B cell (primary cell): Measurements from ENCODE around the gene LRRC8D. TPM values are rescaled to one million over a fixed set of nuclear protein-coding genes. Genes with fewer than 3 reads are reported as not detected.

Experiments used
- ATAC-seq: fragments of 200-7000 bp; cut with Tn5 transposase; one replicate; pipeline ENCODE4 v1.10.0; 2021; ENCODE audit warnings: low read depth, mild to moderate bottlenecking, moderate number of reproducible peaks, moderate library complexity
- CTCF ChIA-PET: fragments of 350-600 bp; sonication (Branson Sonifier 250); formaldehyde crosslinking; loops from one replicate; lab custom pipeline; 2021; ENCODE audit warnings: antibody characterized with exemption, inconsistent platforms; lab: Charles Lee
- POLR2A ChIA-PET: fragments of 350-600 bp; sonication (Branson Sonifier 250); formaldehyde crosslinking; loops from one replicate; lab custom pipeline; 2021; ENCODE audit warnings: antibody characterized with exemption; lab: Charles Lee
- DNase-seq: peaks from one replicate; pipeline ENCODE4 v3.0.0; 2013
- H2AFZ ChIP-seq: 2 replicates; pipeline ENCODE4 v1.6.1; 2012; ENCODE audit warnings: mild to moderate bottlenecking, low read depth, low read length; ENCODE audit not compliant: insufficient read depth, poor library complexity, severe bottlenecking
- H3K27ac ChIP-seq, 2 donors: 1 replicate in 1 of 2; 2 replicates in 1 of 2; pipeline ENCODE4 v1.5.1; 2012 to 2013; ENCODE audit warnings: low read length in 2 of 2, mild to moderate bottlenecking in 2 of 2, moderate library complexity in 1 of 2
- H3K27me3 ChIP-seq, 4 experiments: fragments of 200-600 bp in 1 of 4; sonication (generic) in 1 of 4; replicated peaks in 1 of 4; 1 replicate in 2 of 4; 2 replicates in 2 of 4; pipeline versions ENCODE4 v1.6.1 to v1.7.0; 2013 to 2016; ENCODE audit warnings: low read length in 3 of 4, mild to moderate bottlenecking in 2 of 4, mixed read lengths in 1 of 4, moderate library complexity in 1 of 4; ENCODE audit not compliant: insufficient read depth in 4 of 4, control insufficient read depth in 3 of 4; ENCODE audit errors: control extremely low read depth in 1 of 4
- H3K36me3 ChIP-seq, 2 experiments: replicated peaks in 1 of 2; 1 replicate in 1 of 2; 2 replicates in 1 of 2; pipeline versions ENCODE4 v1.6.1 to v1.7.1; 2013; ENCODE audit warnings: low read length in 1 of 2; ENCODE audit not compliant: insufficient read depth in 2 of 2, control insufficient read depth in 1 of 2; ENCODE audit errors: control extremely low read depth in 1 of 2, extremely low read depth in 1 of 2
- H3K4me1 ChIP-seq, 2 donors: fragments of 200-600 bp in 1 of 2; sonication (generic) in 1 of 2; 1 replicate in 1 of 2; 2 replicates in 1 of 2; pipeline versions ENCODE4 v1.5.1 to v1.6.1; 2013 to 2017; ENCODE audit warnings: low read length in 2 of 2; ENCODE audit not compliant: control insufficient read depth in 2 of 2, insufficient read depth in 2 of 2
- H3K4me2 ChIP-seq: replicated peaks from 2 replicates; pipeline ENCODE3; 2012; ENCODE audit warnings: mild to moderate bottlenecking, low read depth, low read length; ENCODE audit not compliant: poor library complexity, severe bottlenecking
- H3K4me3 ChIP-seq, 5 experiments: fragments of 200-600 bp in 1 of 5; sonication (generic) in 1 of 5; 1 replicate in 3 of 5; 2 replicates in 2 of 5; pipeline versions ENCODE4 v1.5.1 to v1.7.0; 2011 to 2016; ENCODE audit warnings: low read length in 4 of 5, mild to moderate bottlenecking in 4 of 5, low read depth in 2 of 5, control low read depth in 1 of 5, moderate library complexity in 1 of 5; ENCODE audit not compliant: insufficient read depth in 1 of 5; ENCODE audit errors: control extremely low read depth in 1 of 5, extremely low read depth in 1 of 5
- H3K79me2 ChIP-seq: fragments of 200-600 bp; sonication (generic); one replicate; pipeline ENCODE4 v1.6.0; 2016; ENCODE audit warnings: low read length; ENCODE audit not compliant: control insufficient read depth, insufficient read depth
- H3K9ac ChIP-seq: fragments of 200-600 bp; sonication (generic); 2 replicates; pipeline ENCODE4 v1.6.1; 2017; ENCODE audit warnings: mild to moderate bottlenecking, low read length, moderate library complexity
- H3K9me3 ChIP-seq, 3 donors: one replicate each; pipeline versions ENCODE4 v1.6.1 to v1.7.1; 2013; ENCODE audit warnings: low read length in 2 of 3; ENCODE audit not compliant: control insufficient read depth in 2 of 3, insufficient read depth in 1 of 3; ENCODE audit errors: control extremely low read depth in 1 of 3
- H4K20me1 ChIP-seq: 2 replicates; pipeline ENCODE4 v1.6.0; 2012; ENCODE audit warnings: mild to moderate bottlenecking, low read length; ENCODE audit not compliant: insufficient read depth, control insufficient read depth, poor library complexity, severe bottlenecking
- H3K27ac Mint-ChIP-seq: one replicate; pipeline ENCODE4 v1.8.0; 2021; ENCODE audit warnings: mixed read lengths
- H3K27me3 Mint-ChIP-seq: one replicate; pipeline ENCODE4 v1.8.0; 2021; ENCODE audit warnings: mixed read lengths
- H3K4me1 Mint-ChIP-seq: one replicate; pipeline ENCODE4 v1.8.0; 2021; ENCODE audit warnings: mixed read lengths
- H3K4me3 Mint-ChIP-seq: one replicate; pipeline ENCODE4 v1.8.0; 2021; ENCODE audit warnings: mixed read lengths
- H3K9me3 Mint-ChIP-seq: one replicate; pipeline ENCODE4 v1.8.0; 2022; ENCODE audit warnings: mixed read lengths; ENCODE audit not compliant: insufficient read depth
- EZH2 ChIP-seq: IDR thresholded peaks from 2 replicates; pipeline ENCODE4 v1.6.1; 2012; ENCODE audit warnings: borderline replicate concordance, low read depth, mild to moderate bottlenecking, moderate library complexity, low read length; ENCODE audit not compliant: insufficient read depth, poor library complexity, severe bottlenecking
- WGBS: methylation state at CpG from one replicate; pipeline ENCODE4 v1.1.5; 2013; ENCODE audit warnings: missing lambda C conversion rate; ENCODE audit not compliant: insufficient coverage; 5-methylcytosine and 5-hydroxymethylcytosine counted together
- intact Hi-C: fragments of 100-400 bp; cut with micrococcal nuclease; formaldehyde crosslinking; loops from one replicate; pipeline ENCODE4 v1.10.0; 2022
- polyA plus RNA-seq: library from polyadenylated mRNA; depleted of rRNA; stranded (reverse); fragments of >200 nt; gene quantifications from 2 replicates; pipeline ENCODE4 v1.2.3, GENCODE V29; 2012
- total RNA-seq, 2 donors: library from RNA; stranded (reverse); fragments of 120-200 nt in 1 of 2; gene quantifications; 1 replicate in 1 of 2; 2 replicates in 1 of 2; pipeline versions ENCODE4 v1.2.3 to v1.2.4, GENCODE V29; 2013 to 2022
- TF ChIP-seq, protein P1 (sequence below): fragments of 200-600 bp; IDR thresholded peaks from one replicate; pipeline ENCODE4 v1.8.0; 2022; ENCODE audit warnings: antibody characterized with exemption, mild to moderate bottlenecking

LRRC8D gene
- total and polyA plus RNA-seq, 2 donors (not counting 1 experiment from before 2014, with no cell fraction given), result 23.7 to 47.0 TPM

GRCh38 chr1:89908273-89908671 is 87.4 kb downstream of the LRRC8D start:
- Mint-ChIP-seq H3K27ac (no peak overlapping the region), H3K4me3 (no peak overlapping the region), H3K9me3 (no peaks in the 10 kb centered on the region), H3K4me1 (peaks cover 63% of the 10 kb centered on the region), H3K27me3 (no peaks in the 10 kb centered on the region)
- ATAC-seq (no peak), DNase-seq (no peak)
- peaks cover 40% of the 10 kb centered on the region for H4K20me1 ChIP-seq
- H3K4me1 ChIP-seq, result peaks cover 8 to 22% of the 10 kb centered on the region in 2 donors
- H3K79me2 ChIP-seq, result peaks cover 57% of the 10 kb centered on the region
- H3K27ac ChIP-seq, result no peak overlapping the region
- no peak overlapping the region for H3K9ac ChIP-seq
- intact Hi-C loops, result no loop called here
- H3K4me2 ChIP-seq, result no peak overlapping the region
- H2AFZ ChIP-seq, result no peak overlapping the region
- H3K36me3 ChIP-seq, result peaks cover 0 to 3% of the 10 kb centered on the region in 2 experiments
- no CpG with 5 or more reads among the region's 2 CpGs for WGBS
- H3K4me3 ChIP-seq, result no peak overlapping the region
- ChIA-PET CTCF (no interaction called here), POLR2A (no interaction called here)
- no peaks in the 10 kb centered on the region for H3K9me3 ChIP-seq
- TF ChIP-seq, protein P1, sequence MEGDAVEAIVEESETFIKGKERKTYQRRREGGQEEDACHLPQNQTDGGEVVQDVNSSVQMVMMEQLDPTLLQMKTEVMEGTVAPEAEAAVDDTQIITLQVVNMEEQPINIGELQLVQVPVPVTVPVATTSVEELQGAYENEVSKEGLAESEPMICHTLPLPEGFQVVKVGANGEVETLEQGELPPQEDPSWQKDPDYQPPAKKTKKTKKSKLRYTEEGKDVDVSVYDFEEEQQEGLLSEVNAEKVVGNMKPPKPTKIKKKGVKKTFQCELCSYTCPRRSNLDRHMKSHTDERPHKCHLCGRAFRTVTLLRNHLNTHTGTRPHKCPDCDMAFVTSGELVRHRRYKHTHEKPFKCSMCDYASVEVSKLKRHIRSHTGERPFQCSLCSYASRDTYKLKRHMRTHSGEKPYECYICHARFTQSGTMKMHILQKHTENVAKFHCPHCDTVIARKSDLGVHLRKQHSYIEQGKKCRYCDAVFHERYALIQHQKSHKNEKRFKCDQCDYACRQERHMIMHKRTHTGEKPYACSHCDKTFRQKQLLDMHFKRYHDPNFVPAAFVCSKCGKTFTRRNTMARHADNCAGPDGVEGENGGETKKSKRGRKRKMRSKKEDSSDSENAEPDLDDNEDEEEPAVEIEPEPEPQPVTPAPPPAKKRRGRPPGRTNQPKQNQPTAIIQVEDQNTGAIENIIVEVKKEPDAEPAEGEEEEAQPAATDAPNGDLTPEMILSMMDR, result no peak
- TF ChIP-seq EZH2, result no peak
- no peaks in the 10 kb centered on the region for H3K27me3 ChIP-seq

GRCh38 chr1:89908672-89909436 is 88.0 kb downstream of the LRRC8D start:
- CTCF ChIA-PET, result no interaction called here
- no peak overlapping the region for H2AFZ ChIP-seq
- no peak overlapping the region for H3K4me3 Mint-ChIP-seq
- no peak overlapping the region for H3K4me3 ChIP-seq
- no peak overlapping the region for H3K9ac ChIP-seq
- peaks cover 63% of the 10 kb centered on the region for H3K79me2 ChIP-seq
- DNase-seq (no peak), ATAC-seq (no peak)
- 20% methylated on average over 2 of the region's 5 CpGs for WGBS
- no peaks in the 10 kb centered on the region for H3K9me3 ChIP-seq
- intact Hi-C loops, result no loop called here
- no peaks in the 10 kb centered on the region for H3K27me3 ChIP-seq
- no peaks in the 10 kb centered on the region for H3K27me3 Mint-ChIP-seq
- no peak overlapping the region for H3K27ac Mint-ChIP-seq
- H3K4me2 ChIP-seq, result no peak overlapping the region
- H4K20me1 ChIP-seq, result peaks cover 40% of the 10 kb centered on the region
- no peaks in the 10 kb centered on the region for H3K9me3 Mint-ChIP-seq
- TF ChIP-seq, protein P1, result no peak
- TF ChIP-seq EZH2, result no peak
- no peak overlapping the region for H3K27ac ChIP-seq
- H3K4me1 Mint-ChIP-seq, result peaks cover 57% of the 10 kb centered on the region
- POLR2A ChIA-PET, result no interaction called here
- peaks cover 0 to 3% of the 10 kb centered on the region in 2 experiments for H3K36me3 ChIP-seq
- peaks cover 8 to 20% of the 10 kb centered on the region in 2 donors for H3K4me1 ChIP-seq
